ENCODE results near the gene CEP131. TPM values are rescaled to one million over a fixed set of nuclear protein-coding genes. Genes with fewer than 3 reads are reported as not detected.

The CEP131 gene
- polyA plus RNA-seq, 1 donor from 2014 or later, result 21.3 TPM

DNA sequence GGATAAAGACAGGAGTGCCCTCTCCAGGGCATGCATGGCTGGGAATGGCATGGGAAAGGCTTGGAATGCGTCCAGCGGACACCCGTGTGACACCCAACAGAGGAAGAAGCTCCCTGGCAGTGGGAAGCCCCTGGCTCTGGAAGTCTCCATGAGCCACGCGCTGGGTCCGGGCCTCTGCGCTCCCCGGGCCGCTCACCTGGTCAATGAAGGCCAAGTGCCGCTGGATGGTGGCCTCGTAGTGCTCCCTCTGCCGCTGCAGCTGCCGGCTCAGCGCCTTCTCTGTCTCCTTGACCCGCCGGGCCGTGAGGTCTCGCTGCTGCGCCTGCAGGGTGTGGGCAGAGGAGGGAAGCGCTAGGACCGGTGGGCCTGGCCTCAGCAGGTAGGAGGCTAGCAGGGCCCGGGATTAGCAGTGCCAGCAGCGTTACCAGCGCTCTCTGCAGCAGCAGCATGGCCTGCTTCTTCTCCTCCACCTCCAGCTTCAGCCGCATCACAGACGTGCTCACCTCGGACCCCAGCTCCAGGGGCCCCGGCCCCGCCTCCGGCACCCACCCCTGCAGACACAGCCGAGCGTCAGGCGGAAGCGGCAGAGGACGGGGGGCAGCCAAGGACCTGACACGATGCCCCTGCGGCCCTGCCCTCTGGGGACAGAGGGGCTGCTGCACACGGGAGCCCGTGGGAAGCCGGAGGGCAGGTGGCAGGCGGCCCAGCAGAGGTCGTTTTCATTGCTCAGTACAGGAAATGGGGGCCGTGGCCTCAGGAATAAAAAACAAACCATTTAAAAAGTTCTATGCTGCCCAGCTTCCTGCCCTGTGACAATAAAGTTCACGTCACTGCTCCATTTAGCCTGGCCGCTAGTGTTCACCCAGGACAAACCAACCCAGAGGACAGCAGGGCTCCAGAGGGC, 26.0 kb downstream of the CEP131 start:
- Histone ChIP-seq H3K27me3 (ENCODE audit: insufficient read depth, low read depth, low read length) (no peaks in the 10 kb centered on the region), H3K9me2 (ENCODE audit: insufficient read depth, low read length) (no peaks in the 10 kb centered on the region), H3K4me2 (ENCODE audit: low read length) (no peak overlapping the region), H3K36me3 (ENCODE audit: insufficient read depth, low read length) (no peaks in the 10 kb centered on the region), H2AFZ (ENCODE audit: low read depth, low read length) (no peak overlapping the region), H4K20me1 (ENCODE audit: insufficient read depth) (no peaks in the 10 kb centered on the region), H3K4me3 (ENCODE audit: low read length) (no peak overlapping the region), H3K9ac (ENCODE audit: low read length) (no peak overlapping the region), H3K9me3 (ENCODE audit: low read length) (no peaks in the 10 kb centered on the region), H3K79me2 (replicated peaks; ENCODE audit: insufficient read depth, low read length) (no peaks in the 10 kb centered on the region), H3K27ac (ENCODE audit: low read length) (no peak overlapping the region), H3F3A (ENCODE audit: insufficient read depth, low read length, poor library complexity, severe bottlenecking) (no peaks in the 10 kb centered on the region)
- TF ChIP-seq EP300 (conservative IDR thresholded peaks at IDR 0.05; ENCODE audit: poor library complexity, severe bottlenecking) (no peak), RAD21 (conservative IDR thresholded peaks at IDR 0.05) (no peak), TAF1 (IDR thresholded peaks at IDR 0.05; ENCODE audit: low read depth) (no peak), POLR2AphosphoS5 (IDR thresholded peaks at IDR 0.05) (no peak), EZH2 (IDR thresholded peaks at IDR 0.05; ENCODE audit: borderline replicate concordance, insufficient read depth, low read length, poor library complexity, severe bottlenecking) (no peak), MXI1 (conservative IDR thresholded peaks at IDR 0.05; ENCODE audit: poor library complexity, severe bottlenecking) (no peak), SMC3 (conservative IDR thresholded peaks at IDR 0.05; ENCODE audit: poor library complexity) (no peak)
- TF ChIP-seq, protein P1, sequence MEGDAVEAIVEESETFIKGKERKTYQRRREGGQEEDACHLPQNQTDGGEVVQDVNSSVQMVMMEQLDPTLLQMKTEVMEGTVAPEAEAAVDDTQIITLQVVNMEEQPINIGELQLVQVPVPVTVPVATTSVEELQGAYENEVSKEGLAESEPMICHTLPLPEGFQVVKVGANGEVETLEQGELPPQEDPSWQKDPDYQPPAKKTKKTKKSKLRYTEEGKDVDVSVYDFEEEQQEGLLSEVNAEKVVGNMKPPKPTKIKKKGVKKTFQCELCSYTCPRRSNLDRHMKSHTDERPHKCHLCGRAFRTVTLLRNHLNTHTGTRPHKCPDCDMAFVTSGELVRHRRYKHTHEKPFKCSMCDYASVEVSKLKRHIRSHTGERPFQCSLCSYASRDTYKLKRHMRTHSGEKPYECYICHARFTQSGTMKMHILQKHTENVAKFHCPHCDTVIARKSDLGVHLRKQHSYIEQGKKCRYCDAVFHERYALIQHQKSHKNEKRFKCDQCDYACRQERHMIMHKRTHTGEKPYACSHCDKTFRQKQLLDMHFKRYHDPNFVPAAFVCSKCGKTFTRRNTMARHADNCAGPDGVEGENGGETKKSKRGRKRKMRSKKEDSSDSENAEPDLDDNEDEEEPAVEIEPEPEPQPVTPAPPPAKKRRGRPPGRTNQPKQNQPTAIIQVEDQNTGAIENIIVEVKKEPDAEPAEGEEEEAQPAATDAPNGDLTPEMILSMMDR (IDR thresholded peaks at IDR 0.05; ENCODE audit: poor library complexity, severe bottlenecking), result no peak
- TF ChIP-seq, protein P2, sequence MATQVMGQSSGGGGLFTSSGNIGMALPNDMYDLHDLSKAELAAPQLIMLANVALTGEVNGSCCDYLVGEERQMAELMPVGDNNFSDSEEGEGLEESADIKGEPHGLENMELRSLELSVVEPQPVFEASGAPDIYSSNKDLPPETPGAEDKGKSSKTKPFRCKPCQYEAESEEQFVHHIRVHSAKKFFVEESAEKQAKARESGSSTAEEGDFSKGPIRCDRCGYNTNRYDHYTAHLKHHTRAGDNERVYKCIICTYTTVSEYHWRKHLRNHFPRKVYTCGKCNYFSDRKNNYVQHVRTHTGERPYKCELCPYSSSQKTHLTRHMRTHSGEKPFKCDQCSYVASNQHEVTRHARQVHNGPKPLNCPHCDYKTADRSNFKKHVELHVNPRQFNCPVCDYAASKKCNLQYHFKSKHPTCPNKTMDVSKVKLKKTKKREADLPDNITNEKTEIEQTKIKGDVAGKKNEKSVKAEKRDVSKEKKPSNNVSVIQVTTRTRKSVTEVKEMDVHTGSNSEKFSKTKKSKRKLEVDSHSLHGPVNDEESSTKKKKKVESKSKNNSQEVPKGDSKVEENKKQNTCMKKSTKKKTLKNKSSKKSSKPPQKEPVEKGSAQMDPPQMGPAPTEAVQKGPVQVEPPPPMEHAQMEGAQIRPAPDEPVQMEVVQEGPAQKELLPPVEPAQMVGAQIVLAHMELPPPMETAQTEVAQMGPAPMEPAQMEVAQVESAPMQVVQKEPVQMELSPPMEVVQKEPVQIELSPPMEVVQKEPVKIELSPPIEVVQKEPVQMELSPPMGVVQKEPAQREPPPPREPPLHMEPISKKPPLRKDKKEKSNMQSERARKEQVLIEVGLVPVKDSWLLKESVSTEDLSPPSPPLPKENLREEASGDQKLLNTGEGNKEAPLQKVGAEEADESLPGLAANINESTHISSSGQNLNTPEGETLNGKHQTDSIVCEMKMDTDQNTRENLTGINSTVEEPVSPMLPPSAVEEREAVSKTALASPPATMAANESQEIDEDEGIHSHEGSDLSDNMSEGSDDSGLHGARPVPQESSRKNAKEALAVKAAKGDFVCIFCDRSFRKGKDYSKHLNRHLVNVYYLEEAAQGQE (IDR thresholded peaks at IDR 0.05; ENCODE audit: borderline replicate concordance), result no peak

DNA sequence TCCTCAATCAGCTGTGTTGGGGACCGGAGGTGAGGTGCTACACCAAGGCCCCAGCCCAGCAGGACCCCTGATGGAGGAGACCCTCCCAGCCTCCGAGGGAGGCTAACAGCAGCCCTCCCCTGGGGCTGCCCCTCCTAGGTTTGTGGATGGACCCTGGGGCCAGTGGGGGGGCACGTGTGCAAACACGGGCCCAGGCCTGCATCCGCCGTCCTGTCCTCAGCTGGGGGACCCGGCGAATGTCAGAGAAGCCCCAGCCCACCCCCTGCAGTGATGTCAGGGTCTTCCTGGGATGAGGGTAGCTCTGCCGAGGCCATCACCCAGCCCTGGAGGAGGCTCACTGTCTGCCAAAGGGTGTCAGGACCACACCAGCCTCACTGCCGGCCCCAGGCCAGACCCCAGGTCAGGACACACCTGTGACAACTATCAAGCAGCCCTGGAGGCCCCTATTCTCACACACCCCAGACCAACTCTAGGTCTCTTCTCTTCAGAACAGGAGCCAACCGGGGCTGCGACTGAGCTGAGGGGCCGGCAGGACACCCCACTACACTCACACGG, 26.7 kb downstream of the CEP131 start:
- no peaks in the 10 kb centered on the region for H3K27me3 ChIP-seq (ENCODE audit: insufficient read depth, low read depth, low read length)
- no peaks in the 10 kb centered on the region for H3K79me2 ChIP-seq (replicated peaks; ENCODE audit: insufficient read depth, low read length)
- H3F3A ChIP-seq (ENCODE audit: insufficient read depth, low read length, poor library complexity, severe bottlenecking), result no peaks in the 10 kb centered on the region
- no peak overlapping the region for H3K4me3 ChIP-seq (ENCODE audit: low read length)
- H3K36me3 ChIP-seq (ENCODE audit: insufficient read depth, low read length), result no peaks in the 10 kb centered on the region
- no peak overlapping the region for H3K27ac ChIP-seq (ENCODE audit: low read length)
- H3K9me3 ChIP-seq (ENCODE audit: low read length), result no peaks in the 10 kb centered on the region
- no peaks in the 10 kb centered on the region for H3K9me2 ChIP-seq (ENCODE audit: insufficient read depth, low read length)
- H3K4me2 ChIP-seq (ENCODE audit: low read length), result no peak overlapping the region
- TF ChIP-seq RAD21 (conservative IDR thresholded peaks at IDR 0.05) (no peak), POLR2AphosphoS5 (IDR thresholded peaks at IDR 0.05) (no peak), SMC3 (conservative IDR thresholded peaks at IDR 0.05; ENCODE audit: poor library complexity) (no peak), EP300 (conservative IDR thresholded peaks at IDR 0.05; ENCODE audit: poor library complexity, severe bottlenecking) (no peak), MXI1 (conservative IDR thresholded peaks at IDR 0.05; ENCODE audit: poor library complexity, severe bottlenecking) (no peak), EZH2 (IDR thresholded peaks at IDR 0.05; ENCODE audit: borderline replicate concordance, insufficient read depth, low read length, poor library complexity, severe bottlenecking) (no peak), TAF1 (IDR thresholded peaks at IDR 0.05; ENCODE audit: low read depth) (no peak)
- TF ChIP-seq, protein P1 (IDR thresholded peaks at IDR 0.05; ENCODE audit: poor library complexity, severe bottlenecking), result no peak
- TF ChIP-seq, protein P2 (IDR thresholded peaks at IDR 0.05; ENCODE audit: borderline replicate concordance), result no peak
- no peak overlapping the region for H2AFZ ChIP-seq (ENCODE audit: low read depth, low read length)
- no peaks in the 10 kb centered on the region for H4K20me1 ChIP-seq (ENCODE audit: insufficient read depth)
- no peak overlapping the region for H3K9ac ChIP-seq (ENCODE audit: low read length)
